Measurements from ENCODE around the gene MCIDAS. TPM values are rescaled to one million over a fixed set of nuclear protein-coding genes. Genes with fewer than 3 reads are reported as not detected.
A peak's percentile ranks its signal among the peaks of the same experiment; 100 is the strongest.

MCIDAS gene
- total RNA-seq, 2 donors from 2014 or later: 0.80 TPM; not detected in 1

DNA sequence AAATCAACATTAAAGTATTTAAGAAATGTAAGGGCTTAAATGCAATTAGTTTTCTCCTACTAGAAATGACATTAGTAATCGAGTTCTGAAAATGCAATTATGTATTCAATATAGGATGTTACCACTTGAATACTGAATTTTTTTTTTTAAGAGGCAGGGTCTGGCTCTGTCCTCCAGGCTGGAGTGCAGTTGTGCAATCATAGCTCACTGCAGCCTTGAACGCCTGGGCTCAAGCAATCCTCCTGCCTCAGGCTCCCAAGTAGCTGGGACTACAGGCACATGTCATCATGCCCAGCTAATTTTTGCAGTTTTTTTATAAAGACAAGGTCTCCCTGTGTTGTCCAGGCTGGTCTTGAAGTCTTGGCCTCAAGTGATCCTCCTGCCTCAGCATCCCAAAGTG, 55.6 kb downstream of the MCIDAS start:
- Histone ChIP-seq H3K9me3 (no peaks in the 10 kb centered on the region), H3K27me3 (replicated peaks; ENCODE audit: insufficient read depth) (no peaks in the 10 kb centered on the region)
- 37% methylated on average over 2 of the region's 2 CpGs for WGBS

More for the DNA sequence above, 55.6 kb downstream of the MCIDAS start:
- H3K36me3 ChIP-seq: no peaks in the 10 kb centered on the region
- DNase-seq (ENCODE audit: low spot score): no peak
- H3K4me3 ChIP-seq: no peak overlapping the region
- H3K4me1 ChIP-seq (replicated peaks): peaks cover 4% of the 10 kb centered on the region
- TF ChIP-seq POLR2A (IDR thresholded peaks at IDR 0.05) (no peak), CTCF (IDR thresholded peaks at IDR 0.05) (no peak), POLR2AphosphoS5 (IDR thresholded peaks at IDR 0.05) (no peak)
- H3K27ac ChIP-seq: no peak overlapping the region
- intact Hi-C loops (cut with DNase I): loop anchor here (10.0 kb wide), 1 partner anchor 1033 kb away; no protein-coding TSS in a partner anchor

MicroRNA genes within 50 kb of the gene (microRNA counts, 767-probe panel; counts per million panel counts)
- microRNA hsa-miR-449a (0 to 431 counts per million in 2 donors), microRNA hsa-miR-449b-5p (0 to 431 counts per million in 2 donors), microRNA hsa-miR-449c-5p (1,408 to 1,597 counts per million in 2 donors)

Small RNAs within 50 kb of the gene (microRNA-seq; reads per million reads assigned to microRNA genes)
- 11.2 reads per million, percentile 52 among the genes with 10 or more reads in this experiment for gene MIR449A
- not detected for gene MIR449B
- 0.75 reads per million for gene MIR449C

Small RNAs within 50 kb of the gene (small RNA-seq; reads per million reads assigned to genes)
- gene MIR449A (0 to 2.1 reads per million in 2 donors), gene MIR449B (0 to 0.40 reads per million in 2 donors), gene MIR449C (0.28 to 2.6 reads per million in 2 donors)

Other genes starting within 250 kb of the MCIDAS start
- not detected for gene ESM1, start 241.7 kb downstream of the MCIDAS start, total RNA-seq
- gene GZMK, start 203.1 kb downstream of the MCIDAS start, total RNA-seq: under 1 TPM in 1 of 2 donors, not detected in 1; 0.45 TPM
- gene GZMA, start 124.7 kb downstream of the MCIDAS start, total RNA-seq: under 1 TPM in 1 of 2 donors, not detected in 1; 0.36 TPM
- gene GPX8, start 67.1 kb downstream of the MCIDAS start, total RNA-seq: 10 to 100 TPM in 1 of 2 donors, 1 to 10 TPM in 1; 8.4 to 16.0 TPM
- 1 to 10 TPM in 1 of 2 donors, not detected in 1; 1.1 TPM for gene CDC20B, start 54.1 kb downstream of the MCIDAS start, total RNA-seq
- 1 to 10 TPM; 5.6 to 7.2 TPM for gene CCNO, start 6.3 kb upstream of the MCIDAS start, total RNA-seq
- 10 to 100 TPM; 24.9 to 28.2 TPM for gene DHX29, start 80.4 kb upstream of the MCIDAS start, total RNA-seq
- 10 to 100 TPM; 46.6 to 73.5 TPM for gene MTREX, start 80.7 kb upstream of the MCIDAS start, total RNA-seq

Data from prostate gland (tissue), 2 donors.